Suprapubic skin (tissue), 4 donors: Measurements from ENCODE around the gene ARX. TPM values are rescaled to one million over a fixed set of nuclear protein-coding genes. Genes with fewer than 3 reads are reported as not detected.

Experiments used
- DNase-seq, 2 donors: peaks; one replicate each; pipeline ENCODE4 v3.0.0-alpha.2; 2019; ENCODE audit warnings: low spot score in 2 of 2
- H3K27ac ChIP-seq: fragments of 200-600 bp; sonication (generic); one replicate; pipeline ENCODE4 v1.5.1; 2019
- H3K27me3 ChIP-seq: fragments of 200-600 bp; sonication (generic); one replicate; pipeline ENCODE4 v1.5.1; 2019
- H3K36me3 ChIP-seq: fragments of 200-600 bp; sonication (generic); one replicate; pipeline ENCODE4 v1.5.1; 2019
- H3K4me1 ChIP-seq: fragments of 200-600 bp; sonication (generic); one replicate; pipeline ENCODE4 v1.5.1; 2019
- H3K4me3 ChIP-seq: fragments of 200-600 bp; sonication (generic); one replicate; pipeline ENCODE4 v1.5.1; 2019; ENCODE audit warnings: mild to moderate bottlenecking
- H3K9me3 ChIP-seq: fragments of 200-600 bp; sonication (generic); one replicate; pipeline ENCODE4 v1.5.1; 2019
- EP300 ChIP-seq: sonication (generic); formaldehyde crosslinking; IDR thresholded peaks from one replicate; pipeline ENCODE4 v1.6.1; 2017; ENCODE audit warnings: antibody characterized with exemption
- POLR2A ChIP-seq, 2 donors: fragments of 450-650 bp; IDR thresholded peaks; one replicate each; pipeline ENCODE4 v1.6.1; 2017; ENCODE audit warnings: antibody characterized with exemption in 2 of 2, mild to moderate bottlenecking in 2 of 2, moderate library complexity in 2 of 2
- POLR2AphosphoS5 ChIP-seq, 3 donors: sonication (generic); formaldehyde crosslinking; IDR thresholded peaks; one replicate each; pipeline ENCODE4 v1.6.1; 2017; ENCODE audit warnings: antibody characterized with exemption in 3 of 3
- WGBS: methylation state at CpG from one replicate; pipeline ENCODE4 v1.1.5; 2018; 5-methylcytosine and 5-hydroxymethylcytosine counted together
- total RNA-seq, 4 donors: library from RNA; depleted of rRNA; stranded (reverse); fragments of >200 nt; gene quantifications; one replicate each; pipeline ENCODE4 v1.1.0, GENCODE V29; 2016
- TF ChIP-seq, protein P1 (sequence below), 2 donors: fragments of 200-600 bp in 1 of 2; fragments of 450-650 bp in 1 of 2; sonication (generic) in 1 of 2; IDR thresholded peaks; one replicate each; pipeline ENCODE4 v1.5.1; 2016 to 2019; ENCODE audit warnings: antibody characterized with exemption in 2 of 2, mild to moderate bottlenecking in 1 of 2, moderate library complexity in 1 of 2

ARX gene
- total RNA-seq, 4 donors from 2014 or later = 0.15 TPM; not detected in 3

DNA sequence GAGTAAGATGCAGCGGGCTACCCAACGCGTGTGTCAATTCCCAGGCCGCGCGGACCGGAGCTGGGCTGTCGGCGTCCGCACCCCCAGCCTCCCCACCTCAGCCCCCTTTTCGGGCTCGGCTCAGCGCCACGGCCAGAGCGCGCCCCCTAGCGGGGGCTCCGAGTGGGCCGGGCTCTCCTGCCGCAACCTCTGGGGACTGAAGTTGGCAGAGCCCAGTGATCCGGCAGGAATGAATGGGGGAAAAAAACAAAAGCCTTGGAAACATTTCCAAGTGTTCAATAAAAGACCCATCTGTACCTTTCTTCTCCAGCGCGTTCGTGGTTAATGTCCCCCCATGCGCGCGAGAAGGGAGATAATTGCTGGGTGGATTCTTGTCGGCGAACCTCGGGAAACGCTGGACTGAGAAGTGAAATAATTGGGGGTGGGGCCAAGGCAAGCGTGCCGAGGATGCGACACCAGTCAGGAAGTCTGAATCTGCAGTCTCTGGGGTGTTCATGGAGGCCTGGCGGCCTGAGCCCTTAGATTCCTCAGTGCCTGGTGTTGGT, 5.2 kb upstream of the ARX start:
- Histone ChIP-seq H3K27me3 (peaks cover 92% of the 10 kb centered on the region), H3K9me3 (no peaks in the 10 kb centered on the region), H3K27ac (no peak overlapping the region), H3K4me1 (peaks cover 19% of the 10 kb centered on the region), H3K36me3 (no peaks in the 10 kb centered on the region), H3K4me3 (peak overlapping the region; percentile 12)
- whole genome bisulfite sequencing = 32% methylated on average over 23 of the region's 35 CpGs
- DNase-seq = no peak
- no peak for TF ChIP-seq POLR2AphosphoS5 (IDR thresholded peaks at IDR 0.05)
- TF ChIP-seq, protein P1, sequence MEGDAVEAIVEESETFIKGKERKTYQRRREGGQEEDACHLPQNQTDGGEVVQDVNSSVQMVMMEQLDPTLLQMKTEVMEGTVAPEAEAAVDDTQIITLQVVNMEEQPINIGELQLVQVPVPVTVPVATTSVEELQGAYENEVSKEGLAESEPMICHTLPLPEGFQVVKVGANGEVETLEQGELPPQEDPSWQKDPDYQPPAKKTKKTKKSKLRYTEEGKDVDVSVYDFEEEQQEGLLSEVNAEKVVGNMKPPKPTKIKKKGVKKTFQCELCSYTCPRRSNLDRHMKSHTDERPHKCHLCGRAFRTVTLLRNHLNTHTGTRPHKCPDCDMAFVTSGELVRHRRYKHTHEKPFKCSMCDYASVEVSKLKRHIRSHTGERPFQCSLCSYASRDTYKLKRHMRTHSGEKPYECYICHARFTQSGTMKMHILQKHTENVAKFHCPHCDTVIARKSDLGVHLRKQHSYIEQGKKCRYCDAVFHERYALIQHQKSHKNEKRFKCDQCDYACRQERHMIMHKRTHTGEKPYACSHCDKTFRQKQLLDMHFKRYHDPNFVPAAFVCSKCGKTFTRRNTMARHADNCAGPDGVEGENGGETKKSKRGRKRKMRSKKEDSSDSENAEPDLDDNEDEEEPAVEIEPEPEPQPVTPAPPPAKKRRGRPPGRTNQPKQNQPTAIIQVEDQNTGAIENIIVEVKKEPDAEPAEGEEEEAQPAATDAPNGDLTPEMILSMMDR (IDR thresholded peaks at IDR 0.05) = peak in 1 of 2 donors; percentile 44
- no peak for TF ChIP-seq POLR2A (IDR thresholded peaks at IDR 0.05)
- TF ChIP-seq EP300 = no peak

DNA sequence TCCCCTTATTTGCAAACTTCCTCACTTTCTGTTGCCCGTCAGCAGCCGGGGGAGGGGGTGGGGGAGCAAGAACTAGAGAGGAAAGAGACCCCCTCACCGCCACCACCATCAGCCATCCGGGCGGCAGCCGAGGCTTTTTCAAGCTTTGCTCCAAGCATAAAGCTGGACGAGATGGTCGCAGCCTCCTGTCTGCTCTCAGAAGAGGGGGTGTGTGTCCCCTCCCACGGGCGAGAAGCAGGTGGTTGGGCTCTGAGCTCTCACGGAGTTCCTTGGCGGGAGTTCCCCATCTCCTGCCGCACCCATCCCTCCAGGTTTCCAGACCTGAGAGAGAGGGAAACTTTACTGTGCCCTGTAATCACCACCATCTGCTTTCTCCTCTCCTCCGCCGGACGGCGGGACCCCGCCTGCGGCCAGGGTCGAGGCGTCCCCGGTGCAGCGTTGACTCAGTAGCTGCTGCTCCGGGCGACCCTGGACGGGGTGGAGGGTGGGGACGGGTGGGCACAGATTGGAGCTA, 4.7 kb upstream of the ARX start:
- Histone ChIP-seq H3K4me3 (peak overlapping the region; percentile 12), H3K27ac (no peak overlapping the region), H3K36me3 (no peaks in the 10 kb centered on the region), H3K9me3 (no peaks in the 10 kb centered on the region), H3K27me3 (peaks cover 95% of the 10 kb centered on the region), H3K4me1 (peaks cover 24% of the 10 kb centered on the region)
- DNase-seq = no peak
- no peak for TF ChIP-seq POLR2A (IDR thresholded peaks at IDR 0.05)
- 32% methylated on average over 10 of the region's 27 CpGs for WGBS

DNA sequence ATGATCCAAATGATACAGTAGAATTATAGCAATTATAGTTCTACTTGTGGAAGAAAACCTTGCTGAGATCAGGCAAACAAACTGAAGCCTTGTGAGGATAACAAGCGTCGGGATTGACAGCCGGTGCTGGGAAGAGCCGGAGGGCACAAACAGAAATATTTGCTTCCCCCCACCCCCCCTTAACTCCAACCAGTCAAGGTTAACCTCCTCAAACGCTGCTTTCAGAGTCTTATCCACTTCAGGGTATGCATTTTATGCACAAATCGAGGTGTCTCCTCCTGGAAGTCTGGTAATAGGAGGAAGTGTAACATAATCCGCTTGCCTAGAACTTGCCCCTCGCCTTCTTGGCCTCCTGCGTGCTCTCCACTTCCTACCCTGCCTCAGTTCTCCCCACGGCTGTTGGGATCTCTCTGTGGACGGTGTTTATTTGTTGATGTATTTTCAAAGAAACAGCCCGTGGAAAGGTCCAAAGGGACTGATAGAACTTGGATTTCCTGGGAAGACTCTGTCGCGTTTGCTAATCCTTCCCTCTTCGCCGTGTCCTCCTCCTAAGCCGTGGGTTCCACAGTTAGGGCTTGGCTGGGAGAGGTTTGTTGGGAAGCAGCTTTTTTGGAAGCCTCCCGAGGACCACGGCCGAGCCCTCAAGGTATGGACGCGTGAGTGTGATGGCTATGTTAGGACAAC, 4.1 kb upstream of the ARX start:
- Histone ChIP-seq H3K9me3 (no peaks in the 10 kb centered on the region), H3K4me3 (no peak overlapping the region), H3K4me1 (peaks cover 25% of the 10 kb centered on the region), H3K27me3 (peaks cover 95% of the 10 kb centered on the region), H3K27ac (no peak overlapping the region), H3K36me3 (no peaks in the 10 kb centered on the region)
- DNase-seq = no peak
- TF ChIP-seq POLR2AphosphoS5 (IDR thresholded peaks at IDR 0.05) (no peak), POLR2A (IDR thresholded peaks at IDR 0.05) (no peak), EP300 (no peak)
- TF ChIP-seq, protein P1 (IDR thresholded peaks at IDR 0.05) = no peak
- 22% methylated on average over 22 of the region's 22 CpGs for WGBS

DNA sequence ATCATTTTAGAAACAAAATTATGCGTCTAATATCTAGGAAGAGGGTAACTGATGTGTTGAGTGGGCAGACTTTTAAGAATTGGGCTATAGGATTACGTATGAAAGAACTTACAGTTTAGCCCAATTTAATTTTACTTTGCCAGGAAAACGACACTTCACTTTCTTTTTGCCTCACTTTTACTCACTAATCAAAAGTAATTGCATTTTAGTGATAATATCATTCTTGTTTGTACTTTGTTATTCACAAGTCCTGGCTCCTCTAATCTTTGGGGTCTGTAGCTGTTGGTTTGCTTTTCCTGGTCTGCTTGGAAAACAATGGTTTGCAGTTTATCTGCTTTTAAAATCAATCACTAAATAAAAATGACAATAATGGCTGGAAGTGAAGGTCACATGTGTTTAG, 2.9 kb upstream of the ARX start:
- WGBS = 35% methylated on average over 3 of the region's 3 CpGs

DNA sequence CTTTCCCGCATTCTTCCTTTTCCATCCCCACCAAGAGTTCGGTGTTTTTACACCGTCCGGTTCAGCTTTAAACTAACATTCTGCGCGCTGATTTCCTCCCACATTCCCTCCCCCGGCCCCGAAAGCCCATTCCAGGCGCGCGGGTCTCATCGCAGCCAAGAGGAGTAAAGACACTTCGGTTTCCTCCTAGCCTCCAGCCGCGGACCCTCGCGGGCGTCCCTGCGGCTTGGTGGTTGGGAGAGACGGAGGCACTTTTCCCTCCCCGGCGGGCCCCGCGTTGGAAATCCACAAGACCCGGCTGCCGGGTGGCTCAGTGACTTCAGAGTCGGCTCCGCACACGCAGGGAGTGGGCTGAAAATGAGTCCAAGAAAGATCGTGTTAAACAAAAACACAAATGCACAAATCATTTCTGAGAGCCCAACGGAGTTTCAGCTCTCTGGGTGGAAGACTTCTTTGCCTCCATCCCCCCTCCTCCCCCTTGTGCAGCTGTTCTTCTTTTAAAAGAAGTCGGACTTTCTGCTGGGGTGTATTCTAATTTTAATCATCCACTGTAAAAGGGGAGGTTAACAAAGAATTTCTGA, 2.0 kb upstream of the ARX start:
- Histone ChIP-seq H3K27me3 (peaks cover 97% of the 10 kb centered on the region), H3K4me3 (no peak overlapping the region)

More for the DNA sequence above, 2.9 kb upstream of the ARX start:
- Histone ChIP-seq H3K4me3 (no peak overlapping the region), H3K9me3 (no peaks in the 10 kb centered on the region), H3K27me3 (peaks cover 99% of the 10 kb centered on the region), H3K4me1 (peaks cover 25% of the 10 kb centered on the region), H3K36me3 (no peaks in the 10 kb centered on the region), H3K27ac (no peak overlapping the region)
- DNase-seq = no peak
- no peak for TF ChIP-seq EP300
- no peak for TF ChIP-seq POLR2A (IDR thresholded peaks at IDR 0.05)
- TF ChIP-seq POLR2AphosphoS5 (IDR thresholded peaks at IDR 0.05) = no peak
- TF ChIP-seq, protein P1 (IDR thresholded peaks at IDR 0.05) = no peak

More for the DNA sequence above, 2.0 kb upstream of the ARX start:
- TF ChIP-seq EP300 (no peak), POLR2A (IDR thresholded peaks at IDR 0.05) (no peak), POLR2AphosphoS5 (IDR thresholded peaks at IDR 0.05) (no peak)
- TF ChIP-seq, protein P1 (IDR thresholded peaks at IDR 0.05) = no peak
- WGBS = 35% methylated on average over 32 of the region's 32 CpGs
- no peaks in the 10 kb centered on the region for H3K36me3 ChIP-seq
- H3K9me3 ChIP-seq = no peaks in the 10 kb centered on the region
- no peak for DNase-seq
- H3K27ac ChIP-seq = no peak overlapping the region
- peaks cover 28% of the 10 kb centered on the region for H3K4me1 ChIP-seq
